Measurements from ENCODE around the gene CUZD1. TPM values are rescaled to one million over a fixed set of nuclear protein-coding genes. Genes with fewer than 3 reads are reported as not detected.

Gene CUZD1
- total RNA-seq, 1 donor from 2014 or later: 0.56 TPM

DNA sequence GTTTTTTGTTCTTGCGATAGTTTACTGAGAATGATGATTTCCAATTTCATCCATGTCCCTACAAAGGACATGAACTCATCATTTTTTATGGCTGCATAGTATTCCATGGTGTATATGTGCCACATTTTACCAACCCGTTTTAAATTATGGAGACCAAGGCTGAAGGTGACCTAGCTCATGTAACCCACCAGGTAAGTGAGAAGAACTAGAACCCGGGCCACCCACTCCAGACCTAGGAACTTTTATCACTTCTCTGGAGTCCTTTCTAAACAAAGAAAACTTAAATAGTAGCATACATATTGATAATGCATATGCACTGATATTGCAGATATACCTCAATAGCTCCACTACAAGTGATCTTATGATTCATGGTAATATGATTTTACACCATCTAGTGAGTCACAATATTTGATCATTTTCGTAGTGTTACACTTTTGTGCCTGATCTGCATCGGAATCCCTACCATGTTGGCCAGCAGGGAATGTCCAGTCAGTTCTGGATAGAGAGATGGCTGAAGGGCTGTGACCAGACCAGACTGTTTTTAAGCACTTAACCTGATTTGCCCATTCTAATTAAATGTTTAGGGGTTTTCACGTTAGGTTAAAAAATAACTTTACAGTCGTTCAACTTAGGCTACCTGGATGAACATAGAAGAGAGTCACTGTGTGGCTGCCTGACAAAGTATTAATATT lies 15.2 kb downstream of the CUZD1 start:
- intact Hi-C loops (cut with DNase I): no loop called here

DNA sequence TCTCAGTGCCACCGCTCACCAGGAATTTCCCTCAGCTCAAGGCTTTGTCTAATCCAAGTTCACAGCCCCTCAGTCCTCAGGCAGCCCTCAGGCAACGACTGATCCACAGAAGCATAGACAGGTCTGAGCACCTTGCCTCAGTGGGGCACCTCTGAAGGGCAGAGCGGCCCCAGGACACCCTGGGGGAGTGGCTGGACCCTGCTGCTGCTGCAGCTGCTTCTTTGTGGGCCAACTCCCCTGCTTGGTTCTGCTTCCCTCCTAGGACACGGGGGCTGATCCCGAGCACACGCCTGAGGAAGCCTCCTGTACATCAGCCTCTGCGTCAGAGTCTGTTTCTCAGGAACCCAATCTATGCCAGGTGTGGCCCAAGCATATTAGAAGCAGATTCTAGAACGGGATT lies 16.2 kb downstream of the CUZD1 start:
- DNase-seq: no peak
- no peak overlapping the region for H3K27ac ChIP-seq
- H3K27me3 ChIP-seq (ENCODE audit: low read depth): peaks cover 5% of the 10 kb centered on the region
- no peaks in the 10 kb centered on the region for H3K4me1 ChIP-seq
- TF ChIP-seq CTCF (IDR thresholded peaks at IDR 0.05): no peak
- H3K36me3 ChIP-seq: no peaks in the 10 kb centered on the region
- ATAC-seq: no peak
- H3K4me3 ChIP-seq: no peak overlapping the region
- intact Hi-C loops (cut with DNase I): no loop called here
- H3K9me3 ChIP-seq: no peaks in the 10 kb centered on the region

More for the DNA sequence above, 15.2 kb downstream of the CUZD1 start:
- Histone ChIP-seq H3K27ac (no peak overlapping the region), H3K27me3 (ENCODE audit: low read depth) (peaks cover 5% of the 10 kb centered on the region), H3K4me3 (no peak overlapping the region), H3K4me1 (no peaks in the 10 kb centered on the region), H3K36me3 (no peaks in the 10 kb centered on the region), H3K9me3 (no peaks in the 10 kb centered on the region)
- TF ChIP-seq CTCF (IDR thresholded peaks at IDR 0.05): no peak
- DNase-seq (no peak), ATAC-seq (no peak)

DNA sequence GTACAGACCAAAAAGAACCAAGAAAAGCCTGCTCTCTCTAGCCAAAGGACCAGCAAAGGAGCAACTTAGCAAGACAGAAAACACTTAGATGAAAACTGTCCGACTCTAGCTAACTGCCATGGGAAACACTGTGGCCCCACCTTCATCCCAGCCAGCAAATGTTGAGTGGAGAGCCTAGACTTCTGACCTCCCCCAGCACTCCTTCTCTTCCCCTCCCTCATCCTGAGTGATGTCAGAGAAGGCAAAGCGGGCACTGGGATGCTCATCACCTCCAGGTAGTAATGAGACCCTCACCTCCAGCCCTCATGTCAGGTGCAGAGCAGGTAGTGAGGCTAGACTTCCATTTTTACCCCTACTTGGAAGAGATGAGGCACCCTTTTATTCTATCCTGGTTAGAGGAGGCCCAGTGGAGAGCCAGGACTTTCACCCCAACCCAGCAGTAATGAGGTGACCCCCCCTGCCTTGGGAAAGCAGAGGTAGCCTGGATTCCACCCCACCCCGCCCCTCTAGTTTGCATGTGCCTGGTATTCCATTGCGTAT lies 16.9 kb downstream of the CUZD1 start:
- no peak overlapping the region for H3K4me3 ChIP-seq
- peaks cover 5% of the 10 kb centered on the region for H3K27me3 ChIP-seq (ENCODE audit: low read depth)
- DNase-seq: no peak
- H3K27ac ChIP-seq: no peak overlapping the region
- intact Hi-C loops (cut with DNase I): no loop called here
- ATAC-seq: no peak
- TF ChIP-seq CTCF (IDR thresholded peaks at IDR 0.05): no peak
- H3K36me3 ChIP-seq: no peaks in the 10 kb centered on the region
- H3K9me3 ChIP-seq: no peaks in the 10 kb centered on the region
- H3K4me1 ChIP-seq: no peaks in the 10 kb centered on the region

DNA sequence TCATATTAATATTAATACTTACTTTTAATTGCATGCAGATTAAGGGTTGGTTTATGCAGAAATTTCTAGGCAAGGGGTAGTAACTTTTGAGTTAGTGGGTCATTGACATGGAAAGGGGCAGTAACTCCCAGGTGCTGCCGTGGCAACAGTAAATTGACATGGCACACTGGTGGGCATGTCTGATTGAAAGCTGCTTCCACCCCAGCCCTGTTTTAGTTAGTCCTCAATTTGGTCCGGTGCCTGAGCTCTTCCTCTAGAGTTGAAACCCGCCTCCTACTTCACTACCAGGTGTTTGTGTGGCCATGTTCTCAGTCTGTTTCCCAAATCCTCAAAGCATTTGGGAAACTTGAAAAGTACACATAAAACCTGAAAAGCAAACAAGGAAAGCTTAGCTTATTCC lies 18.4 kb downstream of the CUZD1 start:
- Histone ChIP-seq H3K4me1 (no peaks in the 10 kb centered on the region), H3K4me3 (no peak overlapping the region), H3K36me3 (no peaks in the 10 kb centered on the region), H3K27ac (no peak overlapping the region), H3K9me3 (no peaks in the 10 kb centered on the region), H3K27me3 (ENCODE audit: low read depth) (peaks cover 5% of the 10 kb centered on the region)
- ATAC-seq (no peak), DNase-seq (no peak)
- intact Hi-C loops (cut with DNase I): no loop called here
- TF ChIP-seq CTCF (IDR thresholded peaks at IDR 0.05): no peak

DNA sequence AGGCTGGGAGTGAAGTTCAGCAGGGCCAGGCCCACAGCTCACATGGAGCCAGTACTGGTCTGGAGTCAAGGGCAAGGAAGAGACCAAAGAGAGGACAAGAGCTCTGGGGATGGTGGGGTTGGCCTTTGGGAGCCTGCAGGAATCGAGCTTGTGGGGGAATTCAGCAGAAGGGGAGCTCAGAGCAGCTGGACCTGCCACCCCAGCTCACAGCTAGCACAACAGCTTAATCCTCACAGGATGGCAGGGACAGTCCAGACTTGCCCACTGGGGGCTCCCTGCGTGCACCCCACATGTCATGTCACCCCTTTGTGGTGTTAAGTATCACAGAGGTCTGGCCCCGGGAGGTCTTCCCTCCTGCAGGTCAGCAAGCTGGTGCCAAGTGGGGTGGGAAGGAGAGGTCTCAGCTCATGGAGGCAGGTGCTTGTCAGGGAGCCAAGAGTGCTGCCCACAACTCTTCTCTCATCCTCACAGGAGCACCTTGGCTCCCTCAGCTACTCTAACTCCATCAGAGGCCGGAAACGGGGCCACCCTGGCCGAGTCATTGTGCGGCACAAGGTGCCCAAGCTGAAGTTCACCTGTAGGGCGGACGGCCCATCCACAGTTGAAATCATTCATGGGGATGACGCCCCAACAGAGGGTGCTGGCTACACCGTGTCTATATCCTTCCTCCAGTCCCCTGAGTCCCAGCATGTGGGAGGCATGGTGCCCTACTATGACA lies 22.5 kb downstream of the CUZD1 start:
- H3K27ac ChIP-seq: no peak overlapping the region
- H3K36me3 ChIP-seq: no peaks in the 10 kb centered on the region
- DNase-seq: no peak
- intact Hi-C loops (cut with DNase I): no loop called here
- no peak for TF ChIP-seq CTCF (IDR thresholded peaks at IDR 0.05)
- H3K4me3 ChIP-seq: no peak overlapping the region
- no peak for ATAC-seq
- no peaks in the 10 kb centered on the region for H3K9me3 ChIP-seq
- H3K27me3 ChIP-seq (ENCODE audit: low read depth): peaks cover 28% of the 10 kb centered on the region
- H3K4me1 ChIP-seq: no peaks in the 10 kb centered on the region
